PC-9 (cell line): ENCODE measurements around the gene LYPD6B. TPM values are rescaled to one million over a fixed set of nuclear protein-coding genes. Genes with fewer than 3 reads are reported as not detected.

Experiments
- BruUV-seq: library from RNA; stranded (reverse); fragments of 400-500 nt; replicated peaks from 2 replicates; lab custom pipeline; 2021; lab: Mats Ljungman, UMichigan
- CTCF ChIA-PET: fragments of 300-600 bp; sonication (Branson Sonifier 250); formaldehyde crosslinking; loops from one replicate; lab custom pipeline; 2022; ENCODE audit warnings: antibody characterized with exemption; lab: Charles Lee
- POLR2A ChIA-PET: fragments of 300-600 bp; sonication (Branson Sonifier 250); formaldehyde crosslinking; loops from one replicate; lab custom pipeline; 2022; ENCODE audit warnings: antibody characterized with exemption; ENCODE audit not compliant: unreplicated experiment; lab: Charles Lee
- DNase-seq, 2 experiments: peaks; one replicate each; pipeline versions ENCODE4 v3.0.0 to v3.0.0-alpha.2; 2015 to 2022; ENCODE audit warnings: mixed read lengths in 1 of 2
- H2AFZ ChIP-seq: fragments of 200-600 bp; sonication (generic); 2 replicates; pipeline ENCODE4 v1.8.1; 2017; ENCODE audit warnings: antibody characterized with exemption
- H3F3A ChIP-seq: fragments of 200-600 bp; sonication (generic); 2 replicates; pipeline ENCODE4 v1.8.1; 2017; ENCODE audit warnings: antibody characterized with exemption, mild to moderate bottlenecking, low read depth; ENCODE audit not compliant: insufficient read depth
- H3K27ac ChIP-seq: fragments of 200-600 bp; sonication (generic); 2 replicates; pipeline ENCODE4 v1.6.1; 2016; ENCODE audit warnings: mixed run types
- H3K27me3 ChIP-seq: fragments of 200-600 bp; sonication (generic); 2 replicates; pipeline ENCODE4 v1.6.1; 2016; ENCODE audit warnings: low read depth, mixed run types; ENCODE audit not compliant: insufficient read depth
- H3K36me3 ChIP-seq: fragments of 200-600 bp; sonication (generic); 2 replicates; pipeline ENCODE4 v1.6.1; 2016; ENCODE audit warnings: low read depth, mixed run types
- H3K4me1 ChIP-seq: fragments of 200-600 bp; sonication (generic); replicated peaks from 2 replicates; pipeline ENCODE4 v1.6.1; 2016; ENCODE audit warnings: mixed run types; ENCODE audit not compliant: insufficient read depth
- H3K4me2 ChIP-seq: fragments of 200-600 bp; sonication (generic); 2 replicates; pipeline ENCODE4 v1.6.1; 2017; ENCODE audit warnings: mixed run types
- H3K4me3 ChIP-seq: fragments of 200-600 bp; sonication (generic); 2 replicates; pipeline ENCODE4 v1.6.1; 2016; ENCODE audit warnings: mixed run types
- H3K79me2 ChIP-seq: fragments of 200-600 bp; sonication (generic); 2 replicates; pipeline ENCODE4 v1.6.1; 2017; ENCODE audit warnings: low read depth, mixed run types
- H3K9me2 ChIP-seq: fragments of 200-600 bp; sonication (generic); 2 replicates; pipeline ENCODE4 v1.8.1; 2017; ENCODE audit warnings: mild to moderate bottlenecking; ENCODE audit not compliant: insufficient read depth
- H3K9me3 ChIP-seq: fragments of 200-600 bp; sonication (generic); 2 replicates; pipeline ENCODE4 v1.8.1; 2016; ENCODE audit warnings: low read depth; ENCODE audit not compliant: insufficient read depth
- H4K20me1 ChIP-seq: fragments of 200-600 bp; sonication (generic); 2 replicates; pipeline ENCODE4 v1.8.1; 2017; ENCODE audit not compliant: insufficient read depth
- EZH2 ChIP-seq: fragments of 200-600 bp; sonication (generic); IDR thresholded peaks from 2 replicates; pipeline ENCODE4 v1.8.0; 2017; ENCODE audit warnings: antibody characterized with exemption, low read depth
- intact Hi-C: fragments of 100-400 bp; cut with micrococcal nuclease; formaldehyde crosslinking; loops from one replicate; pipeline ENCODE4 v1.10.0; 2022; ENCODE audit not compliant: unreplicated experiment
- total RNA-seq: library from RNA; stranded (reverse); gene quantifications from 2 replicates; pipeline ENCODE4 v1.2.3, GENCODE V29; 2021
- TF ChIP-seq, protein P1 (sequence below): fragments of 200-600 bp; sonication (generic); conservative IDR thresholded peaks from 2 replicates; pipeline ENCODE4 v1.6.1; 2017; ENCODE audit warnings: mixed run types, antibody characterized with exemption, mild to moderate bottlenecking, moderate library complexity

The LYPD6B gene
- total RNA-seq, 1 experiment from 2014 or later: 10.0 TPM

DNA sequence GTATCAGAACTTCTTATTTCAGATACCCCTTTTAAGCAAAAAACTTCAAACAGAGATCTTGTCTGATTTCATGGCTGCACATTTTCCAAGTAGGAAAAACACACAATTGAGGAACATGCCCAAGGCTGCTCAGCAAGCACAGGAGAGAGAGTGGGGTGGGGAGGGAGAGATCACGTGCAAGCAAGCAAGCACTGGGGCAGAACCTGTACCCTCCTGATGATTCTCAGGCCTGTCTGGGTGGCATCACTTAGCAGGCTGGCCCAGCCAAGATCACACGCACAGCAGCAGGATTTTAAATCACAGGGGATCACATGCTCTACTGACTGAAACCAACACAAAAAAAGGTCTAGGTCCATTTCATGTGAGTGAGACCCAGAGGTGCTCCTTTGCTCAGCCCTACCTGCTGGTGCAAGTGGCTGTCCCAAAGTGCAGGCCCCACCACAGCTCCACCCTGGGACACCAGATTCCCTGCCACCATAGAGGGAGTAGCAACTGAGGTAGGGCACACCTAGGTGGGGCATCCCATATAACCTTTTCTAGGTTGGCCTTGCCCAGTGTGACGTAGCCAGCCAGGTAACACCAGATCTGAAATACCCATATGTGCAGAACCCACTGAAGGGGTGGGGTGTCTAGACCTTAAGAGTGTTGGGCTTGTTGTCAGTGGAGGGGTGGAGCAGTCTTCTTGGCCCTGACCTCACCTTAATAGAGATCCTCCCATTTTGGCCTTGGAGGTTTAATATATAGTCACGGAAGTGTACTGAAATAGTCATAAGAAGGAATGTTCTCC lies 1.8 kb upstream of the LYPD6B start:
- Histone ChIP-seq H3K79me2 (peaks cover 26% of the 10 kb centered on the region), H3K27me3 (no peaks in the 10 kb centered on the region), H3K36me3 (no peaks in the 10 kb centered on the region), H4K20me1 (no peaks in the 10 kb centered on the region), H3K4me1 (peaks cover 6% of the 10 kb centered on the region), H3K9me2 (no peaks in the 10 kb centered on the region), H3F3A (no peaks in the 10 kb centered on the region), H3K9me3 (no peaks in the 10 kb centered on the region), H2AFZ (no peak overlapping the region), H3K4me2 (no peak overlapping the region), H3K4me3 (no peak overlapping the region), H3K27ac (no peak overlapping the region)
- intact Hi-C loops: loop anchor here (5.0 kb wide), 2 partner anchors 276 to 1044 kb away; no protein-coding TSS in a partner anchor
- ChIA-PET POLR2A (no interaction called here), CTCF (interaction anchor here (1.4 kb wide), 1 partner anchor 8 kb away, joined by 5 read pairs; no protein-coding TSS in a partner anchor)
- no peak for DNase-seq
- TF ChIP-seq EZH2: no peak
- TF ChIP-seq, protein P1, sequence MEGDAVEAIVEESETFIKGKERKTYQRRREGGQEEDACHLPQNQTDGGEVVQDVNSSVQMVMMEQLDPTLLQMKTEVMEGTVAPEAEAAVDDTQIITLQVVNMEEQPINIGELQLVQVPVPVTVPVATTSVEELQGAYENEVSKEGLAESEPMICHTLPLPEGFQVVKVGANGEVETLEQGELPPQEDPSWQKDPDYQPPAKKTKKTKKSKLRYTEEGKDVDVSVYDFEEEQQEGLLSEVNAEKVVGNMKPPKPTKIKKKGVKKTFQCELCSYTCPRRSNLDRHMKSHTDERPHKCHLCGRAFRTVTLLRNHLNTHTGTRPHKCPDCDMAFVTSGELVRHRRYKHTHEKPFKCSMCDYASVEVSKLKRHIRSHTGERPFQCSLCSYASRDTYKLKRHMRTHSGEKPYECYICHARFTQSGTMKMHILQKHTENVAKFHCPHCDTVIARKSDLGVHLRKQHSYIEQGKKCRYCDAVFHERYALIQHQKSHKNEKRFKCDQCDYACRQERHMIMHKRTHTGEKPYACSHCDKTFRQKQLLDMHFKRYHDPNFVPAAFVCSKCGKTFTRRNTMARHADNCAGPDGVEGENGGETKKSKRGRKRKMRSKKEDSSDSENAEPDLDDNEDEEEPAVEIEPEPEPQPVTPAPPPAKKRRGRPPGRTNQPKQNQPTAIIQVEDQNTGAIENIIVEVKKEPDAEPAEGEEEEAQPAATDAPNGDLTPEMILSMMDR: no peak
- no TSS peak for BruUV-seq

DNA sequence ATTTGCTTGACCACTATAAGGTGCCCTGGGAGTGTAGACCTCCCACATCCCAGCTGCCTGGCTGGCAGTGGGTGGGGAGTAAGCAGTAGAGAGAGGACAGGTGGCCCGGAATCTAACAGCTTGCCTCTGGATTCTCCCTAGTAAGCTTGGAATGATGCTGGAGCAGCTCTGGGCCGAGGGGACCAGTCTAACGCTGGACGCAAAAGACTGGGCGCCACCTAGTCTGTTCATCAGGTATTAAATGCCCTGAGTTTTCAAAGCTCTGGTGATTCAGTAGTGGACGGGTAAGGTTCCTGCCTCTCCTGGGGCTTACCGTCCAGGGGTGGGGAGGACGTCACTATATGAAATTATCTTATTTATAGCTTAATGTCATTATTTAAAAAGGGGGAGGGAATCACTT lies 648 bp upstream of the LYPD6B start:
- Histone ChIP-seq H3K27ac (no peak overlapping the region; the same call in 1 of the 2 replicates), H3K36me3 (no peaks in the 10 kb centered on the region), H4K20me1 (no peaks in the 10 kb centered on the region), H3K9me3 (no peaks in the 10 kb centered on the region), H3F3A (no peaks in the 10 kb centered on the region), H3K79me2 (peaks cover 37% of the 10 kb centered on the region), H3K4me3 (peak overlapping the region; percentile 68; the same call in 1 of the 2 replicates), H3K4me1 (peaks cover 12% of the 10 kb centered on the region), H3K27me3 (no peaks in the 10 kb centered on the region), H3K4me2 (peak overlapping the region; percentile 68), H2AFZ (peak overlapping the region; percentile 78), H3K9me2 (no peaks in the 10 kb centered on the region)
- no peak for TF ChIP-seq EZH2
- TF ChIP-seq, protein P1: no peak; the same call in 1 of the 2 replicates
- DNase-seq: peak; percentile 33 to 63
- BruUV-seq: no TSS peak
- CTCF ChIA-PET: interaction anchor here (0.5 to 1.4 kb wide), 4 partner anchors 9 to 500 kb away, joined by 3 to 5 read pairs (median 4); no protein-coding TSS in a partner anchor
- intact Hi-C loops: loop anchor here (1.0 to 5.0 kb wide), 4 partner anchors 31 to 1046 kb away; no protein-coding TSS in a partner anchor
- POLR2A ChIA-PET: no interaction called here

DNA sequence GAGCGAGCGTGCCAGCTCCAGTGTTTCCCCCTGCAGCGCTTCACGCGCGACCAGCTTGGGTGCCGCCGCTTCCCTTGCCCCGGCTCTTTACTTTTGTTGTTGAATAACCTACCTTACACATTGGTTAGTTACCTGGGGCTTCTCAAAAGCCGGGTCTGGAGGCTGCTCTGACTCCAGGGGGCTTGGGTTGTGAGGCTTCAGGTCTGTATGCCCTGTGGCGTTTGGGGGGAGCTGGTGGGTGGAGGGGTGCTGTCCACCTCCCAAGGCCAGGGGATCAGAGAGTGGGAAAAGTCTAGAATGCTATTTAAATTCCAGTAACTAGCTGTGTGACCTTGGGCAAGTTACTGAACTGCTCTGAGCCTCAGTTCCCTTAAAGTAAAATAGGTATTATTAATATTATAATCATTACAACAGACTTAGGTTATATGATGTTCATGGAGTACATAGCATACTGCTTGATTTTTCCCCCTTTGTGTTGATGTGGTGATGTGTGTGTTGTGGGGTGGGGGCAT lies 770 bp downstream of the LYPD6B start:
- no peaks in the 10 kb centered on the region for H3K27me3 ChIP-seq
- BruUV-seq: no TSS peak

More for the DNA sequence above, 770 bp downstream of the LYPD6B start:
- Histone ChIP-seq H3K36me3 (no peaks in the 10 kb centered on the region), H3K4me3 (peak overlapping the region; percentile 68), H2AFZ (peak overlapping the region; percentile 75; the same call in 1 of the 2 replicates), H3K4me2 (peak overlapping the region; percentile 68), H3K9me2 (no peaks in the 10 kb centered on the region), H3K9me3 (no peaks in the 10 kb centered on the region), H3K79me2 (peaks cover 49% of the 10 kb centered on the region), H4K20me1 (no peaks in the 10 kb centered on the region), H3F3A (no peaks in the 10 kb centered on the region), H3K4me1 (peaks cover 12% of the 10 kb centered on the region), H3K27ac (no peak overlapping the region)
- DNase-seq: no peak
- TF ChIP-seq, protein P1: no peak
- no peak for TF ChIP-seq EZH2
- intact Hi-C loops: loop anchor here (5.0 kb wide), 2 partner anchors 273 to 1047 kb away; no protein-coding TSS in a partner anchor
- POLR2A ChIA-PET: interaction anchor here (0.5 to 0.9 kb wide), 3 partner anchors 30 to 372 kb away, joined by 3 to 5 read pairs (median 4); no protein-coding TSS in a partner anchor
- CTCF ChIA-PET: interaction anchor here (0.5 kb wide), 1 partner anchor 8 kb away, joined by 4 read pairs; no protein-coding TSS in a partner anchor
